A549 (cell line): Measurements from ENCODE around the gene ZC3HAV1. TPM values are rescaled to one million over a fixed set of nuclear protein-coding genes. Genes with fewer than 3 reads are reported as not detected.

Source experiments
- ATAC-seq, 2 experiments: fragments of 200-7000 bp in 1 of 2; fragments of >200 bp in 1 of 2; cut with Nextera tagmentation in 1 of 2; cut with Tn5 transposase in 1 of 2; 3 replicates each; pipeline versions ENCODE4 v1.8.0 to v1.9.1; 2018 to 2020; ENCODE audit warnings: mild to moderate bottlenecking in 1 of 2, moderate library complexity in 1 of 2
- CTCF ChIA-PET: fragments of 300-600 bp; sonication (Branson Sonifier 250); formaldehyde crosslinking; extraction: SDS; loops from one replicate; lab custom pipeline; 2021; ENCODE audit warnings: antibody characterized with exemption, inconsistent platforms; lab: Yijun Ruan, JAX
- POLR2A ChIA-PET: fragments of 350-600 bp; formaldehyde crosslinking; extraction: SDS; loops from one replicate; lab custom pipeline; 2021; ENCODE audit warnings: antibody characterized with exemption, inconsistent platforms; lab: Yijun Ruan, JAX
- DNase-seq, 2 experiments: peaks; one replicate each; pipeline versions ENCODE4 v3.0.0 to v3.0.0-alpha.2; 2011 to 2016; ENCODE audit warnings: low read depth in 1 of 2, low spot score in 1 of 2
- FAIRE-seq: peaks from 2 replicates; lab custom pipeline; 2011; peaks lifted over from hg19 to GRCh38; lab: Jason Lieb, UNC
- H3K27ac ChIP-seq, 2 experiments: fragments of >200 bp; sonication (Bioruptor Twin); formaldehyde crosslinking; 3 replicates each; pipeline ENCODE4 v1.5.1; 2016 to 2017
- H3K4me1 ChIP-seq: fragments of >200 bp; sonication (Bioruptor Twin); formaldehyde crosslinking; 3 replicates; pipeline ENCODE4 v1.6.1; 2016
- H3K4me2 ChIP-seq: fragments of >200 bp; sonication (Bioruptor Twin); formaldehyde crosslinking; 3 replicates; pipeline ENCODE4 v1.6.1; 2016
- H3K4me3 ChIP-seq: fragments of >200 bp; sonication (Bioruptor Twin); formaldehyde crosslinking; 3 replicates; pipeline ENCODE4 v1.5.1; 2016
- H3K9me3 ChIP-seq: fragments of >200 bp; sonication (Bioruptor Twin); formaldehyde crosslinking; 3 replicates; pipeline ENCODE4 v1.6.1; 2016
- BHLHE40 ChIP-seq: IDR thresholded peaks from 2 replicates; pipeline ENCODE4 v1.6.1; 2012; ENCODE audit warnings: low read depth, low read length, inconsistent platforms
- CEBPB ChIP-seq, 2 experiments: fragments of >200 bp in 1 of 2; sonication (Bioruptor Twin) in 1 of 2; formaldehyde crosslinking in 1 of 2; IDR thresholded peaks; 2 replicates each; pipeline ENCODE4 v1.6.1; 2012 to 2016
- CHD2 ChIP-seq: fragments of 150-350 bp; IDR thresholded peaks from 2 replicates; pipeline ENCODE4 v1.6.1; 2014; ENCODE audit warnings: low read length; ENCODE audit not compliant: partially characterized antibody
- E2F6 ChIP-seq: IDR thresholded peaks from 2 replicates; pipeline ENCODE4 v1.6.1; 2012; ENCODE audit warnings: low read depth, borderline replicate concordance
- ELK1 ChIP-seq: fragments of 150-350 bp; IDR thresholded peaks from 2 replicates; pipeline ENCODE4 v1.6.1; 2014; ENCODE audit warnings: low read depth, mild to moderate bottlenecking, low read length
- FOSB ChIP-seq: fragments of 250-450 bp; sonication (Bioruptor Pico); IDR thresholded peaks from 2 replicates; pipeline ENCODE4 v1.5.0; 2020; ENCODE audit warnings: mild to moderate bottlenecking, moderate library complexity
- FOSL2 ChIP-seq, 2 experiments: fragments of 450-650 bp in 1 of 2; fragments of >200 bp in 1 of 2; sonication (Bioruptor Twin) in 1 of 2; formaldehyde crosslinking; IDR thresholded peaks; 2 replicates each; pipeline versions ENCODE4 v1.5.0 to v1.6.1; 2016 to 2020; ENCODE audit warnings: mild to moderate bottlenecking in 1 of 2, moderate library complexity in 1 of 2
- FOXS1 ChIP-seq: fragments of 250-450 bp; sonication (Bioruptor Pico); IDR thresholded peaks from 2 replicates; pipeline ENCODE4 v1.5.0; 2020; ENCODE audit warnings: mild to moderate bottlenecking, moderate library complexity
- GATA3 ChIP-seq: IDR thresholded peaks from 2 replicates; pipeline ENCODE4 v1.6.1; 2012; ENCODE audit warnings: borderline replicate concordance
- HOXA7 ChIP-seq: fragments of 250-450 bp; sonication (Bioruptor Pico); IDR thresholded peaks from 2 replicates; pipeline ENCODE4 v1.5.0; 2020; ENCODE audit warnings: mild to moderate bottlenecking, moderate library complexity
- HOXB13 ChIP-seq: fragments of 250-450 bp; sonication (Bioruptor Pico); IDR thresholded peaks from 2 replicates; pipeline ENCODE4 v1.5.0; 2020; ENCODE audit warnings: low read depth, mild to moderate bottlenecking, moderate library complexity
- HOXB5 ChIP-seq: fragments of 250-450 bp; sonication (Bioruptor Pico); IDR thresholded peaks from 2 replicates; pipeline ENCODE4 v1.5.0; 2020; ENCODE audit warnings: mild to moderate bottlenecking, moderate library complexity
- JUNB ChIP-seq: fragments of >200 bp; sonication (Bioruptor Twin); formaldehyde crosslinking; IDR thresholded peaks from 2 replicates; pipeline ENCODE4 v1.6.1; 2016
- KDM1A ChIP-seq: fragments of 200-600 bp; sonication (generic); IDR thresholded peaks from 2 replicates; pipeline ENCODE4 v1.6.1; 2016; ENCODE audit warnings: low read depth, mild to moderate bottlenecking
- KDM5A ChIP-seq: fragments of 200-600 bp; sonication (generic); IDR thresholded peaks from 2 replicates; pipeline ENCODE4 v1.6.1; 2016; ENCODE audit warnings: antibody characterized with exemption, mild to moderate bottlenecking
- MAX ChIP-seq: IDR thresholded peaks from 2 replicates; pipeline ENCODE4 v1.6.1; 2012
- MAZ ChIP-seq: fragments of 150-350 bp; IDR thresholded peaks from 2 replicates; pipeline ENCODE4 v1.6.1; 2014; ENCODE audit warnings: antibody characterized with exemption, low read depth, low read length, borderline replicate concordance
- NFE2L2 ChIP-seq: fragments of 150-350 bp; conservative IDR thresholded peaks from 2 replicates; pipeline ENCODE4 v1.6.1; 2014; ENCODE audit warnings: low read length
- PHF8 ChIP-seq: fragments of 200-600 bp; sonication (generic); IDR thresholded peaks from 2 replicates; pipeline ENCODE4 v1.6.1; 2016; ENCODE audit warnings: low read depth, mild to moderate bottlenecking, antibody characterized with exemption, moderate library complexity, borderline replicate concordance
- POLR2A ChIP-seq: IDR thresholded peaks from 2 replicates; pipeline ENCODE4 v1.6.1; 2012; ENCODE audit warnings: mild to moderate bottlenecking, low read length
- RAD21 ChIP-seq, 2 experiments: fragments of >200 bp in 1 of 2; sonication (Bioruptor Twin) in 1 of 2; formaldehyde crosslinking in 1 of 2; IDR thresholded peaks in 1 of 2; conservative IDR thresholded peaks in 1 of 2; 2 replicates in 1 of 2; 3 replicates in 1 of 2; pipeline ENCODE4 v1.6.1; 2012 to 2018; ENCODE audit warnings: inconsistent platforms in 1 of 2
- REST ChIP-seq: fragments of 200-600 bp; sonication (generic); IDR thresholded peaks from 2 replicates; pipeline ENCODE4 v1.6.1; 2016; ENCODE audit warnings: antibody characterized with exemption, mild to moderate bottlenecking, moderate library complexity
- RFX5 ChIP-seq: fragments of 450-650 bp; IDR thresholded peaks from 2 replicates; pipeline ENCODE4 v1.7.1; 2014; ENCODE audit warnings: antibody characterized with exemption, mild to moderate bottlenecking, moderate library complexity
- RNF2 ChIP-seq: fragments of 200-600 bp; sonication (generic); IDR thresholded peaks from 2 replicates; pipeline ENCODE4 v1.6.1; 2016; ENCODE audit warnings: low read depth, mild to moderate bottlenecking, antibody characterized with exemption, moderate library complexity, borderline replicate concordance
- SMC3 ChIP-seq: fragments of >200 bp; sonication (Bioruptor Twin); formaldehyde crosslinking; IDR thresholded peaks from 3 replicates; pipeline ENCODE4 v1.6.1; 2018; ENCODE audit warnings: inconsistent platforms
- USF2 ChIP-seq: fragments of 450-650 bp; IDR thresholded peaks from 2 replicates; pipeline ENCODE4 v1.6.1; 2014; ENCODE audit warnings: antibody characterized with exemption
- ZSCAN20 ChIP-seq: fragments of 250-450 bp; sonication (Bioruptor Pico); IDR thresholded peaks from 2 replicates; pipeline ENCODE4 v1.8.0; 2022; ENCODE audit warnings: mild to moderate bottlenecking, moderate library complexity
- WGBS: methylation state at CpG from one replicate; pipeline ENCODE4 v1.1.6; 2017; ENCODE audit errors: missing lambda C conversion rate; 5-methylcytosine and 5-hydroxymethylcytosine counted together
- polyA plus RNA-seq, 4 experiments: library from polyadenylated mRNA; depleted of rRNA in 3 of 4; stranded (reverse); fragments of >200 nt; fragmentation: RNase III in 1 of 4; extraction: RNeasy Plus Mini Kit Qiagen cat#74134 plus additional on column Dnase treatment in 1 of 4; gene quantifications; 2 replicates in 3 of 4; 3 replicates in 1 of 4; pipeline ENCODE4 v1.2.3, GENCODE V29; 2011 to 2017

Gene ZC3HAV1
- polyA plus RNA-seq, 2 of the 4 experiments (the other 2 are of a cell fraction): 22.2 to 32.1 TPM

- no peak for TF ChIP-seq REST
- TF ChIP-seq PHF8: no peak
- no peak for TF ChIP-seq SMC3
- no peak for TF ChIP-seq MAX
- no peak for TF ChIP-seq KDM5A
- TF ChIP-seq GATA3: no peak
- TF ChIP-seq FOSB (CRISPR knock-in tag): no peak
- no peak for TF ChIP-seq KDM1A
- no peak for TF ChIP-seq RFX5
- no peak for TF ChIP-seq E2F6
- TF ChIP-seq CHD2: no peak
These were observed 4.5 kb upstream of the ZC3HAV1 start (continued) for GRCh38 chr7:139114018-139114417.

GRCh38 chr7:139112741-139113250, 3.3 kb upstream of the ZC3HAV1 start:
- FAIRE-seq: no peak
- POLR2A ChIA-PET: no interaction called here
- H3K27ac ChIP-seq: no peak overlapping the region

GRCh38 chr7:139112316-139112715, 2.8 kb upstream of the ZC3HAV1 start:
- DNase-seq: no peak
- no peak overlapping the region for H3K27ac ChIP-seq
- FAIRE-seq: no peak
- H3K4me1 ChIP-seq: peaks cover 14% of the 10 kb centered on the region
- no peaks in the 10 kb centered on the region for H3K9me3 ChIP-seq
- ChIA-PET POLR2A (no interaction called here), CTCF (interaction anchor here (1.0 to 1.2 kb wide), 2 partner anchors 16 to 130 kb away, joined by 3 to 4 read pairs; no protein-coding TSS in a partner anchor)
- H3K4me3 ChIP-seq: no peak overlapping the region
- WGBS: 84% methylated on average over 3 of the region's 3 CpGs
- H3K4me2 ChIP-seq: no peak overlapping the region
- ATAC-seq: no peak
- TF ChIP-seq FOXS1 (CRISPR knock-in tag) (no peak), HOXA7 (CRISPR knock-in tag) (no peak), BHLHE40 (no peak), RAD21 (conservative IDR thresholded peaks at IDR 0.05 in 1 of 2, IDR thresholded peaks at IDR 0.05 in 1 of 2) (no peak), MAZ (no peak), E2F6 (no peak), HOXB13 (no peak), HOXB5 (no peak), NFE2L2 (no peak), RNF2 (no peak), CEBPB (IDR thresholded peaks at IDR 0.05) (no peak), PHF8 (no peak), JUNB (no peak), POLR2A (no peak), FOSL2 (IDR thresholded peaks at IDR 0.05) (no peak), FOSL2 (CRISPR knock-in tag; IDR thresholded peaks at IDR 0.05) (no peak), CHD2 (no peak)

More at GRCh38 chr7:139112741-139113250, 3.3 kb upstream of the ZC3HAV1 start:
- no peaks in the 10 kb centered on the region for H3K9me3 ChIP-seq
- DNase-seq: no peak
- no peak overlapping the region for H3K4me2 ChIP-seq
- TF ChIP-seq ELK1 (no peak), USF2 (no peak), RFX5 (no peak), ZSCAN20 (CRISPR knock-in tag) (no peak), HOXB5 (no peak)
- TF ChIP-seq, all 56 proteins: peak for 0
- Histone ChIP-seq H3K4me3 (no peak overlapping the region), H3K4me1 (peaks cover 19% of the 10 kb centered on the region)
- 43% methylated on average over 2 of the region's 2 CpGs for WGBS
- CTCF ChIA-PET: interaction anchor here (1.0 to 1.2 kb wide), 2 partner anchors 15 to 130 kb away, joined by 3 to 4 read pairs; no protein-coding TSS in a partner anchor
- ATAC-seq: no peak
